ENCODE data around the gene RAX2. TPM values are rescaled to one million over a fixed set of nuclear protein-coding genes. Genes with fewer than 3 reads are reported as not detected.
A peak's percentile ranks its signal among the peaks of the same experiment; 100 is the strongest.

The RAX2 gene
- total and polyA plus RNA-seq, 9 of the 15 experiments (the other 6 are each of a cell fraction or from before 2014, with no cell fraction given): not detected

GRCh38 chr19:3818918-3819317 is 46.9 kb upstream of the RAX2 start:
- H3K9me1 ChIP-seq (ENCODE audit: control insufficient read depth, insufficient read depth, low read length): no peaks in the 10 kb centered on the region
- H3K9ac ChIP-seq (ENCODE audit: insufficient read depth in 1 of 2, low read depth in 2 of 2, low read length in 2 of 2): peak overlapping the region in 1 of 2 experiments; percentile 58; a peak in 2 of 4 replicates
- ATAC-seq (no peak), FAIRE-seq (no peak), DNase-seq (ENCODE audit: extremely low read depth in 1 of 4, low spot score in 3 of 4) (no peak)
- ChIA-PET POLR2A (interaction anchor here (0.6 to 1.2 kb wide), 4 partner anchors 9 to 167 kb away, joined by 3 to 4 read pairs (median 3); partner anchors contain the start of gene EEF2), CTCF (ENCODE audit: low intra/inter-chr PET ratio) (no interaction called here)
- H4K20me1 ChIP-seq (replicated peaks; ENCODE audit: control insufficient read depth, insufficient read depth, low read length): no peaks in the 10 kb centered on the region
- H3K4me3 ChIP-seq: no peak overlapping the region
- H3K9me3 ChIP-seq (replicated peaks; ENCODE audit: control insufficient read depth, insufficient read depth, low read depth, low read length): no peaks in the 10 kb centered on the region
- 79% methylated on average over 30 of the region's 31 CpGs for WGBS (ENCODE audit: insufficient coverage, low coverage, missing lambda C conversion rate)
- H3K4me1 ChIP-seq (replicated peaks in 1 of 2; ENCODE audit: control insufficient read depth in 2 of 2, insufficient read depth in 2 of 2, low read length in 2 of 2): peaks cover 5 to 48% of the 10 kb centered on the region in 2 experiments; a peak in 4 of 5 replicates
- no peak for TF ChIP-seq OTX1 (CRISPR knock-in tag; IDR thresholded peaks at IDR 0.05)
- no peak for TF ChIP-seq CTCF (IDR thresholded peaks at IDR 0.05 in 2 of 3, conservative IDR thresholded peaks at IDR 0.05 in 1 of 3; ENCODE audit: insufficient read depth in 2 of 3, low read depth in 1 of 3, low read length in 3 of 3)
- no peak for TF ChIP-seq SMAD1 (IDR thresholded peaks at IDR 0.05; ENCODE audit: low read depth, low read length, partially characterized antibody)
- TF ChIP-seq ZNF830 (CRISPR knock-in tag; IDR thresholded peaks at IDR 0.05): no peak
- no peak for TF ChIP-seq STAT6 (CRISPR knock-in tag; IDR thresholded peaks at IDR 0.05)
- no peak for TF ChIP-seq DDX20 (tag; IDR thresholded peaks at IDR 0.05; ENCODE audit: low read depth)
- TF ChIP-seq ZNF282 (CRISPR knock-in tag; IDR thresholded peaks at IDR 0.05): no peak
- no peak for TF ChIP-seq NR2C1 (IDR thresholded peaks at IDR 0.05)
- TF ChIP-seq NR2C1 (tag; IDR thresholded peaks at IDR 0.05): no peak
- TF ChIP-seq YBX1 (IDR thresholded peaks at IDR 0.05): no peak
- no peak for TF ChIP-seq CBFB (CRISPR knock-in tag; IDR thresholded peaks at IDR 0.05)
- TF ChIP-seq SMARCA4 (IDR thresholded peaks at IDR 0.05): no peak
- no peak for TF ChIP-seq CC2D1A (IDR thresholded peaks at IDR 0.05)
- peak overlapping the region; percentile 54; the same call in 1 of the 2 replicates for H2AFZ ChIP-seq (ENCODE audit: low read depth, low read length)
- no TSS peak for BruUV-seq (replicated peaks)
- in situ Hi-C loops (cut with MboI) (no loop called here), intact Hi-C loops (cut with micrococcal nuclease) (no loop called here)
- H3K27ac ChIP-seq (ENCODE audit: extremely low read depth, low read depth, low read length): no peak overlapping the region
- H3K79me2 ChIP-seq (ENCODE audit: control insufficient read depth, insufficient read depth, low read length): no peaks in the 10 kb centered on the region
- H3K4me2 ChIP-seq (ENCODE audit: insufficient read depth, low read length): no peak overlapping the region
- no peaks in the 10 kb centered on the region for H3K36me3 ChIP-seq (ENCODE audit: control insufficient read depth, insufficient read depth, low read length)
- H3K27me3 ChIP-seq (ENCODE audit: control insufficient read depth in 2 of 2, insufficient read depth in 2 of 2, low read length in 2 of 2): no peaks in the 10 kb centered on the region; a peak in 1 of 5 replicates

Data from K562 (cell line).